ENCODE results near the gene RCAN2. TPM values are rescaled to one million over a fixed set of nuclear protein-coding genes. Genes with fewer than 3 reads are reported as not detected.
A peak's percentile ranks its signal among the peaks of the same experiment; 100 is the strongest.

The RCAN2 gene
- total RNA-seq, 4 donors from 2014 or later, result 28.7 to 79.1 (median 36.3) TPM

DNA sequence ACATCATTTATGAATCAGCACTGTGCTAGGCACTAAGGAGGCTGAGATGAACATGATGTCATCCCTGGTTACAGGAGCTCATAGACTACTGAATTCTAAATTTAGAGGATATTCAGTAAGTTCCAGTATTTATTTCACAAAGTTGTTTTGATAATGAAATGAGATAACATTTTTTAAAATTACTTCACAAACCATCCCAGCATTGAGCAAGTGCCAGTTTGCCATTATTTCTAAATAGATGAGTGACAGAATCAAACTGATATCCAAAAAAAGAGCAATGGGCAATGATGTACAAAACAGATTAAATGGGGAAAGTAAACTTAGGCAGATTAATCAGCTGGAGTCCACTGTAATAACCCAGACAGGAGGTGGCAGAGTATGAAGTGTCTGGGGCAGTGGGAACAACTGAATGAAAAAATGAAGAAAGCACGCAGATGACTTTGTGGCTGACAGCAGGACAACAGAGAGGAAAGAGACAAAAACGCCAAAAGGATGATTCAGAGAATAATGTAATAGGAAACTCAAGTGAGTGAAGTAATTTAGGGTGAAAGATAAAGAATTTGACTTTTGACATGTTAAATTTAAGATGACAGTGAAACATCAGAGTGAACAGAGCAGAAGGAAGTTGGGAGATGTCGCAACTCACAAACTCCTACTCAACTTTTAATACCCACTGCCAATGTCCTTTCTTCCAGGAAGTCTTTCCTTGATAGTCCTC lies 70.2 kb downstream of the RCAN2 start:
- 85% methylated on average over 3 of the region's 3 CpGs for WGBS
- no peak for DNase-seq (ENCODE audit: extremely low spot score)
- Histone ChIP-seq H3K27ac (replicated peaks in 1 of 4) (no peak overlapping the region), H3K27me3 (no peaks in the 10 kb centered on the region), H3K4me1 (peaks cover 0 to 28% (median 10%) of the 10 kb centered on the region in 4 donors), H3K4me3 (no peak overlapping the region), H3K9me3 (no peaks in the 10 kb centered on the region), H3K36me3 (no peaks in the 10 kb centered on the region)
- no peak for TF ChIP-seq EP300 (IDR thresholded peaks at IDR 0.05)
- no peak for TF ChIP-seq POLR2AphosphoS5 (IDR thresholded peaks at IDR 0.05)
- TF ChIP-seq POLR2A (IDR thresholded peaks at IDR 0.05; ENCODE audit: low read depth), result no peak
- TF ChIP-seq, protein P1, sequence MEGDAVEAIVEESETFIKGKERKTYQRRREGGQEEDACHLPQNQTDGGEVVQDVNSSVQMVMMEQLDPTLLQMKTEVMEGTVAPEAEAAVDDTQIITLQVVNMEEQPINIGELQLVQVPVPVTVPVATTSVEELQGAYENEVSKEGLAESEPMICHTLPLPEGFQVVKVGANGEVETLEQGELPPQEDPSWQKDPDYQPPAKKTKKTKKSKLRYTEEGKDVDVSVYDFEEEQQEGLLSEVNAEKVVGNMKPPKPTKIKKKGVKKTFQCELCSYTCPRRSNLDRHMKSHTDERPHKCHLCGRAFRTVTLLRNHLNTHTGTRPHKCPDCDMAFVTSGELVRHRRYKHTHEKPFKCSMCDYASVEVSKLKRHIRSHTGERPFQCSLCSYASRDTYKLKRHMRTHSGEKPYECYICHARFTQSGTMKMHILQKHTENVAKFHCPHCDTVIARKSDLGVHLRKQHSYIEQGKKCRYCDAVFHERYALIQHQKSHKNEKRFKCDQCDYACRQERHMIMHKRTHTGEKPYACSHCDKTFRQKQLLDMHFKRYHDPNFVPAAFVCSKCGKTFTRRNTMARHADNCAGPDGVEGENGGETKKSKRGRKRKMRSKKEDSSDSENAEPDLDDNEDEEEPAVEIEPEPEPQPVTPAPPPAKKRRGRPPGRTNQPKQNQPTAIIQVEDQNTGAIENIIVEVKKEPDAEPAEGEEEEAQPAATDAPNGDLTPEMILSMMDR (IDR thresholded peaks at IDR 0.05), result no peak
- intact Hi-C loops (cut with DNase I), result loop anchor here (2.0 kb wide), 2 partner anchors 68 to 206 kb away; no protein-coding TSS in a partner anchor

DNA sequence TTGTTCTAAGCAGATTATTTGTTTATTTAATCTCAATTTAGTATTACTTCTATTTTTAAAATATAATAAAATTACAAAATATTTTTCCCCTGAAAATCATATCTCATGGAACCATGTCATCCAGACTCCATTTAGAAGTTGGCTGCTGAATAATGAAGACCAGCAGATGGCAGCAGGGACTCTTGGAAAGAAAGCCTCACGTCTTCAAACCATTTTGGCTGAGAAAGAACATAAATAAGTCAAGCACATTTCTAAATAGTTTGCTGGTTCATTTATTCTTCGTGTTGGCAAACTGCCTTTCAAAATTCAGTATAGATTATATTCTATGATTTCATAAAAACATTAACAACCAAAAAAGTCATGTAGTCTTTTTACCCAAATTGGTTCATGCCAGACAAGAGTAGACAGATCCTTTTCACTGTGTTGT lies 71.7 kb downstream of the RCAN2 start:
- intact Hi-C loops (cut with DNase I), result loop anchor here (2.0 kb wide), 2 partner anchors 69 to 207 kb away; no protein-coding TSS in a partner anchor
- WGBS, result 0% methylated on average over 2 of the region's 2 CpGs
- Histone ChIP-seq H3K27me3 (no peaks in the 10 kb centered on the region), H3K9me3 (no peaks in the 10 kb centered on the region), H3K27ac (replicated peaks in 1 of 4) (no peak overlapping the region), H3K4me1 (peaks cover 0 to 25% (median 10%) of the 10 kb centered on the region in 4 donors), H3K36me3 (no peaks in the 10 kb centered on the region), H3K4me3 (no peak overlapping the region)
- no peak for TF ChIP-seq EP300 (IDR thresholded peaks at IDR 0.05)
- TF ChIP-seq POLR2AphosphoS5 (IDR thresholded peaks at IDR 0.05), result no peak
- no peak for TF ChIP-seq POLR2A (IDR thresholded peaks at IDR 0.05; ENCODE audit: low read depth)
- TF ChIP-seq, protein P1 (IDR thresholded peaks at IDR 0.05), result peak; percentile 74 to 82 (median 78)
- DNase-seq (ENCODE audit: extremely low spot score), result no peak

DNA sequence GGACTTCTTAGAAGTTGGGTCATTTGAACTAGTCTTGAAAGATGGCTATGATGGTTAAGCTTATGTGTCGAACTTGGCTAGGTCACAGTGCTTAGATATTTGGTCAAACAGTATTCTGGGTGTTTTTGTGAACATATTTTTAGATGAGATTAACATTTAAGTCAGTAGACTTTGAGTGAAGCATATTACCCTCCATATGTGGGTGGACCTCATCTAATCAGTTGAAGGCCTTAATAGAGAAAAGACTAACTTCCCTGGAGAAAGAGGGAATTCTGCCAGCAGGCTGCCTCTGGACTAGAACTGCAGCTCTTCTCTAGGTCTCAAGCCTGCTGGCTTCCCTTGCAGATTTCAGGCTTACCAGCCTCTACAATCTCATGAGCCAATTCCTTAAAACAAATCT lies 76.9 kb downstream of the RCAN2 start:
- no peaks in the 10 kb centered on the region for H3K27me3 ChIP-seq
- H3K27ac ChIP-seq (replicated peaks in 1 of 4), result no peak overlapping the region
- 0% methylated on average over 1 of the region's 1 CpG for WGBS
- TF ChIP-seq POLR2A (IDR thresholded peaks at IDR 0.05; ENCODE audit: low read depth) (no peak), POLR2AphosphoS5 (IDR thresholded peaks at IDR 0.05) (no peak), EP300 (IDR thresholded peaks at IDR 0.05) (no peak)
- TF ChIP-seq, protein P1 (IDR thresholded peaks at IDR 0.05), result no peak
- intact Hi-C loops (cut with DNase I), result loop anchor here (5.0 kb wide), 1 partner anchor 322 kb away; no protein-coding TSS in a partner anchor
- H3K4me1 ChIP-seq, result peaks cover 12 to 23% (median 22%) of the 10 kb centered on the region in 4 donors
- no peak overlapping the region for H3K4me3 ChIP-seq
- no peaks in the 10 kb centered on the region for H3K36me3 ChIP-seq
- H3K9me3 ChIP-seq, result no peaks in the 10 kb centered on the region
- DNase-seq (ENCODE audit: extremely low spot score), result no peak

DNA sequence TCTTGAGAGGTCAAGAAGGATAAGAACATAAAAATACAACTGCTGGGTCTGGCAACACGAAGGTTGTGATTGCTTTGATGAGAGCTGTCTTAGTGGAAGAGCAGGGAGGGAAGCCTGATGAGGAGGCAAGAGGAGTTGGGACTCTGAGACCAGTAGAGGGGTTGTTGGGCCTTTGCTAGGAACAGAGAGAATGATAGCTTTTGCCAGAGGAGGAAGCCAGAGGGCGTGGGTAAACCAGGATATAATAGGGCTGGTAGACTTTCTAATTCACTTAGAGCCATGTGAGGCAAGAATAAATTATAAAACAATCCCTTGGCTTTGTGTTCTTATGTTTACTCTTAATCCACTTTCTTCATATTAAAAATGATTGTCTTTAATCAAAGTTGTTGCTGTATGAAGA lies 78.6 kb downstream of the RCAN2 start:
- no peak overlapping the region for H3K4me3 ChIP-seq
- TF ChIP-seq POLR2A (IDR thresholded peaks at IDR 0.05; ENCODE audit: low read depth) (no peak), EP300 (IDR thresholded peaks at IDR 0.05) (no peak), POLR2AphosphoS5 (IDR thresholded peaks at IDR 0.05) (no peak)
- TF ChIP-seq, protein P1 (IDR thresholded peaks at IDR 0.05), result no peak
- H3K36me3 ChIP-seq, result no peaks in the 10 kb centered on the region
- DNase-seq (ENCODE audit: extremely low spot score), result no peak
- H3K9me3 ChIP-seq, result no peaks in the 10 kb centered on the region
- WGBS, result 75% methylated on average over 2 of the region's 2 CpGs
- H3K27me3 ChIP-seq, result no peaks in the 10 kb centered on the region
- intact Hi-C loops (cut with DNase I), result loop anchor here (5.0 kb wide), 1 partner anchor 320 kb away; no protein-coding TSS in a partner anchor
- H3K27ac ChIP-seq (replicated peaks in 1 of 4), result no peak overlapping the region
- H3K4me1 ChIP-seq, result peaks cover 21 to 37% (median 32%) of the 10 kb centered on the region in 4 donors

Measured in esophagus muscularis mucosa (tissue), 4 donors.